ENCODE results near the gene MED13L.

- TF ChIP-seq CTCF (conservative IDR thresholded peaks at IDR 0.05 in 1 of 2, IDR thresholded peaks at IDR 0.05 in 1 of 2; ENCODE audit: extremely low read depth in 1 of 2, insufficient read depth in 1 of 2, low read depth in 1 of 2, low read length in 2 of 2) (no peak), EZH2 (IDR thresholded peaks at IDR 0.05; ENCODE audit: borderline replicate concordance, low read length) (no peak)
Observed at GRCh38 chr12:115944837-115945490, 332.5 kb downstream of the MED13L start.
